Trophoblast cell (in vitro differentiated cells and primary cell): ENCODE results near the gene BARX1.

Experiments
- DNase-seq, 2 donors: peaks; one replicate each; pipeline ENCODE4 v3.0.0-alpha.2; 2016
- H2AFZ ChIP-seq: 2 replicates; pipeline ENCODE4 v1.6.1; 2013; ENCODE audit warnings: low read length, moderate library complexity, mild to moderate bottlenecking; ENCODE audit not compliant: insufficient read depth, poor library complexity
- H2AK5ac ChIP-seq: 2 replicates; pipeline ENCODE4 v1.6.1; 2013; ENCODE audit warnings: mild to moderate bottlenecking, low read length
- H2BK120ac ChIP-seq: 2 replicates; pipeline ENCODE4 v1.6.1; 2013; ENCODE audit warnings: low read length, mild to moderate bottlenecking, moderate library complexity; ENCODE audit not compliant: insufficient read depth, poor library complexity
- H2BK12ac ChIP-seq: 2 replicates; pipeline ENCODE4 v1.6.1; 2013; ENCODE audit warnings: mild to moderate bottlenecking, low read length, moderate library complexity
- H2BK5ac ChIP-seq: 2 replicates; pipeline ENCODE4 v1.6.1; 2013; ENCODE audit warnings: low read length, low read depth, moderate library complexity, mild to moderate bottlenecking; ENCODE audit not compliant: poor library complexity
- H3K14ac ChIP-seq: 2 replicates; pipeline ENCODE4 v1.6.1; 2013; ENCODE audit warnings: mild to moderate bottlenecking, low read length
- H3K18ac ChIP-seq: 2 replicates; pipeline ENCODE4 v1.6.1; 2013; ENCODE audit warnings: mild to moderate bottlenecking, low read length
- H3K23ac ChIP-seq: 2 replicates; pipeline ENCODE4 v1.6.1; 2013; ENCODE audit warnings: low read length
- H3K27ac ChIP-seq: 2 replicates; pipeline ENCODE4 v1.5.1; 2013; ENCODE audit warnings: low read depth, mild to moderate bottlenecking, inconsistent platforms, low read length, moderate library complexity
- H3K27me3 ChIP-seq: 2 replicates; pipeline ENCODE4 v1.6.1; 2013; ENCODE audit warnings: inconsistent platforms, mild to moderate bottlenecking, low read length, moderate library complexity; ENCODE audit not compliant: insufficient read depth
- H3K36me3 ChIP-seq, 2 experiments: 1 replicate in 1 of 2; 2 replicates in 1 of 2; pipeline ENCODE4 v1.6.1; 2013; ENCODE audit warnings: low read length in 2 of 2, mild to moderate bottlenecking in 2 of 2, moderate library complexity in 1 of 2; ENCODE audit not compliant: insufficient read depth in 2 of 2, control insufficient read depth in 1 of 2
- H3K4ac ChIP-seq: 2 replicates; pipeline ENCODE4 v1.6.1; 2013; ENCODE audit warnings: low read depth, mild to moderate bottlenecking, low read length, moderate library complexity
- H3K4me1 ChIP-seq, 2 experiments: 1 replicate in 1 of 2; 2 replicates in 1 of 2; pipeline ENCODE4 v1.6.1; 2013; ENCODE audit warnings: low read length in 2 of 2, mild to moderate bottlenecking in 2 of 2, moderate library complexity in 1 of 2; ENCODE audit not compliant: insufficient read depth in 2 of 2, control insufficient read depth in 1 of 2
- H3K4me2 ChIP-seq: 2 replicates; pipeline ENCODE4 v1.6.1; 2013; ENCODE audit warnings: inconsistent platforms, mild to moderate bottlenecking, low read length, moderate library complexity
- H3K4me3 ChIP-seq: 2 replicates; pipeline ENCODE4 v1.5.1; 2013; ENCODE audit warnings: mild to moderate bottlenecking, low read depth, low read length, inconsistent platforms
- H3K79me1 ChIP-seq: one replicate; pipeline ENCODE4 v1.6.1; 2013; ENCODE audit warnings: low read length
- H3K79me2 ChIP-seq: 2 replicates; pipeline ENCODE4 v1.6.1; 2013; ENCODE audit warnings: low read length, mild to moderate bottlenecking; ENCODE audit not compliant: control insufficient read depth, insufficient read depth, poor library complexity
- H3K9ac ChIP-seq: 2 replicates; pipeline ENCODE4 v1.6.1; 2013; ENCODE audit warnings: mild to moderate bottlenecking, low read length
- H3K9me3 ChIP-seq: 2 replicates; pipeline ENCODE4 v1.6.1; 2013; ENCODE audit warnings: low read depth, mild to moderate bottlenecking, control low read depth, inconsistent platforms, low read length; ENCODE audit not compliant: insufficient read depth
- H4K12ac ChIP-seq: 2 replicates; pipeline ENCODE4 v1.6.1; 2013; ENCODE audit warnings: low read depth, mild to moderate bottlenecking, low read length, moderate library complexity
- H4K8ac ChIP-seq: 2 replicates; pipeline ENCODE4 v1.6.1; 2013; ENCODE audit warnings: low read depth, mild to moderate bottlenecking, low read length, moderate library complexity
- H4K91ac ChIP-seq: one replicate; pipeline ENCODE4 v1.6.1; 2013; ENCODE audit warnings: low read depth, mild to moderate bottlenecking, low read length, moderate library complexity
- WGBS: extraction: QIAGEN DNeasy Blood & Tissue Kit; methylation state at CpG from one replicate; pipeline ENCODE4 v1.1.7; 2013; ENCODE audit warnings: missing lambda C conversion rate; ENCODE audit not compliant: insufficient read length, insufficient coverage; ENCODE audit errors: extremely low coverage; 5-methylcytosine and 5-hydroxymethylcytosine counted together

BARX1 gene

DNA sequence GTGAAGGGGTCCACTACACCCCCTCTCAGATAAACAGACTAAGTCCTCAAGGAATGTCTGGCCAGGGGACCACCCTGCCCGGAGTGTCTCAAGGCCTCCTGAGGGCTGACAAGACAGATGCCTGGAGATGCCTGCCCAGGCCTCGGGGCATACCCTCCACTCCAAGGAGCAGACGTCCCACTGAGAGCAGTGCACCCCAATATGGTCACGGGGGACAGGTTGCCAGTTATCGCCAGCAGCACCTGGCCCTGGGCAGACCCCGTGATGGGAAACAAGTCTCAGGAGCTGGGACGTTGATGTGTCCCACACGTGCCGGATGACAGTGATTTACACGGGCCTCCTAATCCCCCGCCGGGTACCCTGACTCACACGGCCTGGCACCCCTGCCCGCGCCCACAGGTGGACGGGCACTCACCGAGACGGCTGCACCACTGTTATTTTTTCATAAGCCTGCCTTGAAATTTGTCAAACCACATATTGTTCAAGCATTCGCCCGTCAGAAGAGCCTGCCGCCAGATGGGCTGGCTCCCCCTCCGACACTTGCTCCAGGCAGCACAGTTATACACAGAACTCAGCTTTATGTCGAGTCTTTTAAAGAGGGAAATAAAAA is 43.9 kb downstream of the BARX1 start:
- H3K79me1 ChIP-seq = no peaks in the 10 kb centered on the region
- H3K14ac ChIP-seq = no peak overlapping the region
- no peak overlapping the region for H2AK5ac ChIP-seq
- H3K4ac ChIP-seq = no peak overlapping the region
- WGBS = no CpG with 5 or more reads among the region's 23 CpGs
- no peaks in the 10 kb centered on the region for H3K4me1 ChIP-seq
- no peak overlapping the region for H3K27ac ChIP-seq
- H2BK12ac ChIP-seq = no peak overlapping the region
- H2AFZ ChIP-seq = no peak overlapping the region
- H4K91ac ChIP-seq = no peak overlapping the region
- no peak overlapping the region for H3K9ac ChIP-seq
- H3K9me3 ChIP-seq = peaks cover 8% of the 10 kb centered on the region
- no peaks in the 10 kb centered on the region for H3K27me3 ChIP-seq
- no peak for DNase-seq
- H2BK120ac ChIP-seq = no peak overlapping the region
- no peak overlapping the region for H3K23ac ChIP-seq
- H3K18ac ChIP-seq = no peak overlapping the region
- H3K4me2 ChIP-seq = no peak overlapping the region
- no peaks in the 10 kb centered on the region for H3K36me3 ChIP-seq
- H3K4me3 ChIP-seq = no peak overlapping the region
- no peak overlapping the region for H4K12ac ChIP-seq
- no peak overlapping the region for H2BK5ac ChIP-seq
- H3K79me2 ChIP-seq = no peaks in the 10 kb centered on the region
- H4K8ac ChIP-seq = no peak overlapping the region

DNA sequence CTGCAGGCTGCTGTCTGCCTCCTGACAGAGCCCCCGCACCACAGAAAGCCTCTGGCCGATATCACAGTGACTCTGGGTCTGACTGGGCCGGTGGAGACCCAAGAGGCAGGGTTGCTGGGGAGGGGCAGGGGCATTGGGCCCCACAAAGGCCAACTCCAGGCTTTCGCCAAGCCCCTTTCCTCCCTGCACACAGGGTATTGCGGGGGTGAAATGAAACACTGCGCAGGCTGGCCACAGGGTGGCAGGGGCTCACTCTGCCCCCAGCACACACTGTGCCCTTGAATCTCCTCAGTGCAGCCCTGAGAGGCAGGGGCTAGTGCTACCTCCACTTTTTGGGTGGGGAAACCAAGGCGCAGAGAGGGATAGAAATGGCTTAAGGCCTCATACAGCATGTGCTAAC is 44.6 kb downstream of the BARX1 start:
- H3K18ac ChIP-seq = no peak overlapping the region
- no peak overlapping the region for H2AFZ ChIP-seq
- no peaks in the 10 kb centered on the region for H3K79me2 ChIP-seq
- no peaks in the 10 kb centered on the region for H3K4me1 ChIP-seq
- DNase-seq = no peak
- no peaks in the 10 kb centered on the region for H3K36me3 ChIP-seq
- H3K27ac ChIP-seq = no peak overlapping the region
- H3K14ac ChIP-seq = no peak overlapping the region
- peaks cover 8% of the 10 kb centered on the region for H3K9me3 ChIP-seq
- WGBS = no CpG with 5 or more reads among the region's 7 CpGs
- no peak overlapping the region for H2BK120ac ChIP-seq
- no peak overlapping the region for H3K23ac ChIP-seq
- H2AK5ac ChIP-seq = no peak overlapping the region
- no peak overlapping the region for H3K4me2 ChIP-seq
- no peak overlapping the region for H4K91ac ChIP-seq
- H3K4ac ChIP-seq = no peak overlapping the region
- no peak overlapping the region for H4K8ac ChIP-seq
- H4K12ac ChIP-seq = no peak overlapping the region
- no peaks in the 10 kb centered on the region for H3K79me1 ChIP-seq
- H3K4me3 ChIP-seq = no peak overlapping the region
- no peaks in the 10 kb centered on the region for H3K27me3 ChIP-seq
- H3K9ac ChIP-seq = no peak overlapping the region
- H2BK12ac ChIP-seq = no peak overlapping the region
- H2BK5ac ChIP-seq = no peak overlapping the region

DNA sequence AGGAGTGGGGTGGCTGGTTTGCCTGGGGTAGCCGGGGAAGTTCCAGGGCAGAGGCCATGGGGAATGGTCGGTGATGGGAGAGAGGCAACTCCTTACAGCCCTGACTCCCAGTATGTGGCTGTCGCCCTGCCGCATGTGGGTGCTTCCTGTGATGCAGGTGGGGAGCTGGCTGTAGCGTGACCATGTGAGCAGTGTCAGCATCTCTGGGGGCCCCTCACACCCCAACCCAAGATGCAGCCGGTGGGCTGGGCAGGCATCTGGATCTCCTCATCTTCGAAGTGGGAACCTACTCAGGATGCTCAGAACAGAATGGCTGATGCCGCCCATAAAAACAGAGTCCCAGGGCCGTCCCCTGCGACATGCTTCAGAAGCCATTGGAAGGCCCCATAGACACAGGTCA is 45.0 kb downstream of the BARX1 start:
- Histone ChIP-seq H3K4me2 (no peak overlapping the region), H3K4ac (no peak overlapping the region)

DNA sequence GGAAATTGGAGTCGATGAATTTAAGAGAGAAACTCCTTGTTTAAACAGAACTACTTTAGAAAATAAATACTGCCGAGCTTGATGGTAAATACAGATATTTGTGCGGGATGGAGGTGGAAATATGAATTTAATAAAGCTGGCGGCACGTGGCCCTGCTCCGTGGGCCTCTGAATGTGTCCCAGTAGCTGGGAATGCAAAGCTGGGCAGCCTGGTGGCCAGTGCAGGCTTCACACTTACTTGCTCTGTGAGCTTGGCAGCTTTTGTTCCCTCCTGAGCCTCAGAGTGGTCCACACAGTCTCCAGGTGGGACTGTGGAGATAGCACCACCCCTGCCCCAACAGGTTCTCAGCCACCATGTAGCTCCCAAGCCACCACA is 45.9 kb downstream of the BARX1 start:
- H2BK5ac ChIP-seq = no peak overlapping the region
- H4K91ac ChIP-seq = no peak overlapping the region
- no peaks in the 10 kb centered on the region for H3K79me2 ChIP-seq
- no peak overlapping the region for H4K8ac ChIP-seq
- H3K18ac ChIP-seq = no peak overlapping the region
- H2BK12ac ChIP-seq = no peak overlapping the region
- H4K12ac ChIP-seq = no peak overlapping the region
- no CpG with 5 or more reads among the region's 6 CpGs for WGBS
- H3K4me1 ChIP-seq = no peaks in the 10 kb centered on the region
- H3K23ac ChIP-seq = no peak overlapping the region
- DNase-seq = no peak
- H3K27me3 ChIP-seq = no peaks in the 10 kb centered on the region
- H3K9ac ChIP-seq = no peak overlapping the region
- no peak overlapping the region for H3K4ac ChIP-seq
- no peak overlapping the region for H3K4me3 ChIP-seq
- H2AFZ ChIP-seq = no peak overlapping the region
- H3K4me2 ChIP-seq = no peak overlapping the region
- no peaks in the 10 kb centered on the region for H3K79me1 ChIP-seq
- no peak overlapping the region for H3K27ac ChIP-seq
- H3K14ac ChIP-seq = no peak overlapping the region
- H3K9me3 ChIP-seq = peaks cover 8% of the 10 kb centered on the region
- H2AK5ac ChIP-seq = no peak overlapping the region
- no peaks in the 10 kb centered on the region for H3K36me3 ChIP-seq
- no peak overlapping the region for H2BK120ac ChIP-seq

More for the DNA sequence above, 45.0 kb downstream of the BARX1 start:
- Histone ChIP-seq H3K14ac (no peak overlapping the region), H4K12ac (no peak overlapping the region), H2AK5ac (no peak overlapping the region), H3K27ac (no peak overlapping the region), H3K79me1 (no peaks in the 10 kb centered on the region), H3K4me1 (no peaks in the 10 kb centered on the region), H4K8ac (no peak overlapping the region), H3K36me3 (no peaks in the 10 kb centered on the region), H3K18ac (no peak overlapping the region), H3K9ac (no peak overlapping the region), H2BK120ac (no peak overlapping the region), H3K79me2 (no peaks in the 10 kb centered on the region), H2AFZ (no peak overlapping the region), H3K4me3 (no peak overlapping the region), H2BK12ac (no peak overlapping the region), H3K23ac (no peak overlapping the region), H2BK5ac (no peak overlapping the region), H3K9me3 (peaks cover 8% of the 10 kb centered on the region), H3K27me3 (no peaks in the 10 kb centered on the region), H4K91ac (no peak overlapping the region)
- no peak for DNase-seq
- WGBS = no CpG with 5 or more reads among the region's 10 CpGs
